ENCODE results near the gene TMEM51. TPM values are rescaled to one million over a fixed set of nuclear protein-coding genes. Genes with fewer than 3 reads are reported as not detected.

TMEM51 gene
- total and polyA plus RNA-seq, 9 of the 15 experiments (the other 6 are each of a cell fraction or from before 2014, with no cell fraction given) = 0.06 to 1.4 (median 0.58) TPM

- Histone ChIP-seq H3K36me3 (ENCODE audit: control insufficient read depth, insufficient read depth, low read length) (no peaks in the 10 kb centered on the region), H3K9ac (ENCODE audit: insufficient read depth in 1 of 2, low read depth in 2 of 2, low read length in 2 of 2) (no peak overlapping the region), H3K9me1 (ENCODE audit: control insufficient read depth, insufficient read depth, low read length) (no peaks in the 10 kb centered on the region), H3K9me3 (replicated peaks; ENCODE audit: control insufficient read depth, insufficient read depth, low read depth, low read length) (no peaks in the 10 kb centered on the region), H3K4me2 (ENCODE audit: insufficient read depth, low read length) (no peak overlapping the region), H3K79me2 (ENCODE audit: control insufficient read depth, insufficient read depth, low read length) (no peaks in the 10 kb centered on the region), H4K20me1 (replicated peaks; ENCODE audit: control insufficient read depth, insufficient read depth, low read length) (peaks cover 3% of the 10 kb centered on the region; the same call in 1 of the 2 replicates), H2AFZ (ENCODE audit: low read depth, low read length) (no peak overlapping the region), H3K27me3 (ENCODE audit: control insufficient read depth in 2 of 2, insufficient read depth in 2 of 2, low read length in 2 of 2) (peaks cover 28 to 86% of the 10 kb centered on the region in 2 experiments), H3K4me1 (replicated peaks in 1 of 2; ENCODE audit: control insufficient read depth in 2 of 2, insufficient read depth in 2 of 2, low read length in 2 of 2) (no peaks in the 10 kb centered on the region; a peak in 1 of 5 replicates), H3K27ac (ENCODE audit: extremely low read depth, low read depth, low read length) (no peak overlapping the region), H3K4me3 (no peak overlapping the region)
- FAIRE-seq = no peak
- BruUV-seq (replicated peaks) = no TSS peak
- POLR2A ChIA-PET = interaction anchor here (0.6 to 0.9 kb wide), 2 partner anchors 34 to 852 kb away, joined by 3 read pairs; no protein-coding TSS in a partner anchor
- in situ Hi-C loops (cut with MboI) = no loop called here
- TF ChIP-seq THAP7 (CRISPR knock-in tag; IDR thresholded peaks at IDR 0.05) = no peak
- TF ChIP-seq, protein P1, sequence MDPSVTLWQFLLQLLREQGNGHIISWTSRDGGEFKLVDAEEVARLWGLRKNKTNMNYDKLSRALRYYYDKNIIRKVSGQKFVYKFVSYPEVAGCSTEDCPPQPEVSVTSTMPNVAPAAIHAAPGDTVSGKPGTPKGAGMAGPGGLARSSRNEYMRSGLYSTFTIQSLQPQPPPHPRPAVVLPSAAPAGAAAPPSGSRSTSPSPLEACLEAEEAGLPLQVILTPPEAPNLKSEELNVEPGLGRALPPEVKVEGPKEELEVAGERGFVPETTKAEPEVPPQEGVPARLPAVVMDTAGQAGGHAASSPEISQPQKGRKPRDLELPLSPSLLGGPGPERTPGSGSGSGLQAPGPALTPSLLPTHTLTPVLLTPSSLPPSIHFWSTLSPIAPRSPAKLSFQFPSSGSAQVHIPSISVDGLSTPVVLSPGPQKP (CRISPR knock-in tag; IDR thresholded peaks at IDR 0.05) = no peak
- TF ChIP-seq, protein P2, sequence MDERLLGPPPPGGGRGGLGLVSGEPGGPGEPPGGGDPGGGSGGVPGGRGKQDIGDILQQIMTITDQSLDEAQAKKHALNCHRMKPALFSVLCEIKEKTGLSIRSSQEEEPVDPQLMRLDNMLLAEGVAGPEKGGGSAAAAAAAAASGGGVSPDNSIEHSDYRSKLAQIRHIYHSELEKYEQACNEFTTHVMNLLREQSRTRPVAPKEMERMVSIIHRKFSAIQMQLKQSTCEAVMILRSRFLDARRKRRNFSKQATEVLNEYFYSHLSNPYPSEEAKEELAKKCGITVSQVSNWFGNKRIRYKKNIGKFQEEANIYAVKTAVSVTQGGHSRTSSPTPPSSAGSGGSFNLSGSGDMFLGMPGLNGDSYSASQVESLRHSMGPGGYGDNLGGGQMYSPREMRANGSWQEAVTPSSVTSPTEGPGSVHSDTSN (CRISPR knock-in tag; IDR thresholded peaks at IDR 0.05; ENCODE audit: low read depth) = no peak
- TF ChIP-seq, protein P2 (tag; conservative IDR thresholded peaks at IDR 0.05; ENCODE audit: low read depth) = no peak
- TF ChIP-seq ZSCAN32 (CRISPR knock-in tag; IDR thresholded peaks at IDR 0.05) = no peak
- no peak for TF ChIP-seq ZNF583 (CRISPR knock-in tag; IDR thresholded peaks at IDR 0.05)
- TF ChIP-seq BRF1 (IDR thresholded peaks at IDR 0.05; ENCODE audit: borderline replicate concordance, extremely low read depth, insufficient read length) = no peak
- no peak for TF ChIP-seq BCL6 (CRISPR knock-in tag; IDR thresholded peaks at IDR 0.05)
- TF ChIP-seq, protein P3, sequence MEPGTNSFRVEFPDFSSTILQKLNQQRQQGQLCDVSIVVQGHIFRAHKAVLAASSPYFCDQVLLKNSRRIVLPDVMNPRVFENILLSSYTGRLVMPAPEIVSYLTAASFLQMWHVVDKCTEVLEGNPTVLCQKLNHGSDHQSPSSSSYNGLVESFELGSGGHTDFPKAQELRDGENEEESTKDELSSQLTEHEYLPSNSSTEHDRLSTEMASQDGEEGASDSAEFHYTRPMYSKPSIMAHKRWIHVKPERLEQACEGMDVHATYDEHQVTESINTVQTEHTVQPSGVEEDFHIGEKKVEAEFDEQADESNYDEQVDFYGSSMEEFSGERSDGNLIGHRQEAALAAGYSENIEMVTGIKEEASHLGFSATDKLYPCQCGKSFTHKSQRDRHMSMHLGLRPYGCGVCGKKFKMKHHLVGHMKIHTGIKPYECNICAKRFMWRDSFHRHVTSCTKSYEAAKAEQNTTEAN (CRISPR knock-in tag; IDR thresholded peaks at IDR 0.05) = no peak
- TF ChIP-seq CEBPG (CRISPR knock-in tag; IDR thresholded peaks at IDR 0.05) = no peak
- TF ChIP-seq CEBPG (tag; conservative IDR thresholded peaks at IDR 0.05 in 1 of 2, IDR thresholded peaks at IDR 0.05 in 1 of 2) = no peak
- TF ChIP-seq SMAD3 (CRISPR knock-in tag; conservative IDR thresholded peaks at IDR 0.05) = no peak
- no peak for TF ChIP-seq NUFIP1 (IDR thresholded peaks at IDR 0.05; ENCODE audit: partially characterized antibody)
- no peak for TF ChIP-seq SNIP1 (IDR thresholded peaks at IDR 0.05; ENCODE audit: low read depth)
- intact Hi-C loops (cut with micrococcal nuclease) = no loop called here
- ATAC-seq = no peak
- CTCF ChIA-PET (ENCODE audit: low intra/inter-chr PET ratio) = no interaction called here
- 4% methylated on average over 13 of the region's 13 CpGs for WGBS (ENCODE audit: insufficient coverage, low coverage, missing lambda C conversion rate)
- no peak for DNase-seq (ENCODE audit: extremely low read depth in 1 of 4, low spot score in 3 of 4)
Observed at GRCh38 chr1:15201849-15202551, 48.5 kb downstream of the TMEM51 start.
